Smooth muscle cell (in vitro differentiated cells): ENCODE measurements around the gene OIT3. TPM values are rescaled to one million over a fixed set of nuclear protein-coding genes. Genes with fewer than 3 reads are reported as not detected.

ENCODE experiments used
- DNase-seq: peaks from one replicate; lab custom pipeline; 2025; ENCODE audit not compliant: unreplicated experiment; lab: John Stamatoyannopoulos, UW
- H2AFZ ChIP-seq: fragments of 200-600 bp; sonication (generic); 2 replicates; pipeline ENCODE4 v1.6.0; 2016; ENCODE audit warnings: antibody characterized with exemption, low read depth, mild to moderate bottlenecking
- H3F3A ChIP-seq: fragments of 200-600 bp; sonication (generic); 2 replicates; pipeline ENCODE4 v1.6.0; 2017; ENCODE audit warnings: antibody characterized with exemption, low read depth
- H3K27ac ChIP-seq: fragments of 200-600 bp; sonication (generic); 2 replicates; pipeline ENCODE4 v1.5.1; 2016; ENCODE audit warnings: low read depth, mild to moderate bottlenecking
- H3K27me3 ChIP-seq: fragments of 200-600 bp; sonication (generic); 2 replicates; pipeline ENCODE4 v1.6.1; 2016; ENCODE audit warnings: low read depth, mild to moderate bottlenecking
- H3K36me3 ChIP-seq: fragments of 200-600 bp; sonication (generic); 2 replicates; pipeline ENCODE4 v1.5.1; 2016; ENCODE audit warnings: low read depth
- H3K4me1 ChIP-seq: fragments of 200-600 bp; sonication (generic); 2 replicates; pipeline ENCODE4 v1.5.1; 2016; ENCODE audit warnings: low read depth
- H3K4me2 ChIP-seq: fragments of 200-600 bp; sonication (generic); 2 replicates; pipeline ENCODE4 v1.6.0; 2016; ENCODE audit warnings: mild to moderate bottlenecking
- H3K4me3 ChIP-seq: fragments of 200-600 bp; sonication (generic); 2 replicates; pipeline ENCODE4 v1.5.1; 2016; ENCODE audit warnings: mild to moderate bottlenecking
- H3K79me2 ChIP-seq: fragments of 200-600 bp; sonication (generic); 2 replicates; pipeline ENCODE4 v1.6.0; 2016; ENCODE audit warnings: low read depth, mild to moderate bottlenecking
- H3K9ac ChIP-seq: fragments of 200-600 bp; sonication (generic); 2 replicates; pipeline ENCODE4 v1.6.0; 2016; ENCODE audit warnings: low read depth
- H3K9me3 ChIP-seq: fragments of 200-600 bp; sonication (generic); replicated peaks from 2 replicates; pipeline ENCODE4 v1.5.1; 2016; ENCODE audit warnings: low read depth
- H4K20me1 ChIP-seq: fragments of 200-600 bp; sonication (generic); 2 replicates; pipeline ENCODE4 v1.6.0; 2016; ENCODE audit warnings: low read depth
- WGBS: methylation state at CpG from one replicate; pipeline ENCODE4 v1.1.7; 2016; ENCODE audit warnings: low lambda C conversion rate; 5-methylcytosine and 5-hydroxymethylcytosine counted together
- polyA plus RNA-seq: library from polyadenylated mRNA; unstranded; fragments of >200 nt; fragmentation: Nextera tagmentation; extraction: Ambion mirVana; gene quantifications from 2 replicates; pipeline ENCODE4 v1.2.1, GENCODE V29; 2016
- total RNA-seq: library from RNA; depleted of rRNA; stranded (reverse); fragments of >200 nt; gene quantifications from 2 replicates; pipeline ENCODE4 v1.2.3, GENCODE V29; 2014
- TF ChIP-seq, protein P1 (sequence below): fragments of 200-600 bp; sonication (generic); IDR thresholded peaks from 2 replicates; pipeline ENCODE4 v1.5.1; 2017; ENCODE audit warnings: borderline replicate concordance, mild to moderate bottlenecking, antibody characterized with exemption; ENCODE audit not compliant: insufficient read depth, poor library complexity, severe bottlenecking

The OIT3 gene
- total and polyA plus RNA-seq, 2 experiments from 2014 or later, result 0.08 TPM; not detected in 1

DNA sequence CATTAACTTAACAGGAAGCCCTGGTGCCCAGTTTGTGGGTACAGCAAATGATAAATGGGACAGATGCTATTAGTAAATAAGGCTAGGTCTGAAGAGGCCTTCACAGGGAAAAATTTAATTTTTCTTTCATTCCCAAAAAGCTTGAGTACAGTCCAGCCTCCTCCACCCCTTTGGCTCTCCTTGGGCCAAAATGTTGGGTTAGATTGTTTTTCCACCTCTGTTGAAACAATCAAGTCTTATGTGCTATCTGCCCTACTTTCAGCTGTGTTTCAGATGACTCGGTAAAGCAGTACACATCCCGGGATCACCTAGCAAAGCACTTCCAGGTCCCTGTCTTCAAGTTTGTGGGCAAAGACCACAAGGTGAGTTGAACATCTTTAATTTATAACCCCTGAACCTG is 36.7 kb downstream of the OIT3 start:
- Histone ChIP-seq H3F3A (no peaks in the 10 kb centered on the region), H3K4me3 (no peak overlapping the region), H3K9me3 (no peaks in the 10 kb centered on the region), H3K27ac (no peak overlapping the region), H3K4me2 (no peak overlapping the region), H2AFZ (no peak overlapping the region), H3K4me1 (no peaks in the 10 kb centered on the region), H4K20me1 (no peaks in the 10 kb centered on the region), H3K9ac (no peak overlapping the region), H3K36me3 (no peaks in the 10 kb centered on the region), H3K79me2 (no peaks in the 10 kb centered on the region), H3K27me3 (no peaks in the 10 kb centered on the region)
- WGBS, result 93% methylated on average over 2 of the region's 2 CpGs
- TF ChIP-seq, protein P1, sequence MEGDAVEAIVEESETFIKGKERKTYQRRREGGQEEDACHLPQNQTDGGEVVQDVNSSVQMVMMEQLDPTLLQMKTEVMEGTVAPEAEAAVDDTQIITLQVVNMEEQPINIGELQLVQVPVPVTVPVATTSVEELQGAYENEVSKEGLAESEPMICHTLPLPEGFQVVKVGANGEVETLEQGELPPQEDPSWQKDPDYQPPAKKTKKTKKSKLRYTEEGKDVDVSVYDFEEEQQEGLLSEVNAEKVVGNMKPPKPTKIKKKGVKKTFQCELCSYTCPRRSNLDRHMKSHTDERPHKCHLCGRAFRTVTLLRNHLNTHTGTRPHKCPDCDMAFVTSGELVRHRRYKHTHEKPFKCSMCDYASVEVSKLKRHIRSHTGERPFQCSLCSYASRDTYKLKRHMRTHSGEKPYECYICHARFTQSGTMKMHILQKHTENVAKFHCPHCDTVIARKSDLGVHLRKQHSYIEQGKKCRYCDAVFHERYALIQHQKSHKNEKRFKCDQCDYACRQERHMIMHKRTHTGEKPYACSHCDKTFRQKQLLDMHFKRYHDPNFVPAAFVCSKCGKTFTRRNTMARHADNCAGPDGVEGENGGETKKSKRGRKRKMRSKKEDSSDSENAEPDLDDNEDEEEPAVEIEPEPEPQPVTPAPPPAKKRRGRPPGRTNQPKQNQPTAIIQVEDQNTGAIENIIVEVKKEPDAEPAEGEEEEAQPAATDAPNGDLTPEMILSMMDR, result no peak
- DNase-seq, result no peak

DNA sequence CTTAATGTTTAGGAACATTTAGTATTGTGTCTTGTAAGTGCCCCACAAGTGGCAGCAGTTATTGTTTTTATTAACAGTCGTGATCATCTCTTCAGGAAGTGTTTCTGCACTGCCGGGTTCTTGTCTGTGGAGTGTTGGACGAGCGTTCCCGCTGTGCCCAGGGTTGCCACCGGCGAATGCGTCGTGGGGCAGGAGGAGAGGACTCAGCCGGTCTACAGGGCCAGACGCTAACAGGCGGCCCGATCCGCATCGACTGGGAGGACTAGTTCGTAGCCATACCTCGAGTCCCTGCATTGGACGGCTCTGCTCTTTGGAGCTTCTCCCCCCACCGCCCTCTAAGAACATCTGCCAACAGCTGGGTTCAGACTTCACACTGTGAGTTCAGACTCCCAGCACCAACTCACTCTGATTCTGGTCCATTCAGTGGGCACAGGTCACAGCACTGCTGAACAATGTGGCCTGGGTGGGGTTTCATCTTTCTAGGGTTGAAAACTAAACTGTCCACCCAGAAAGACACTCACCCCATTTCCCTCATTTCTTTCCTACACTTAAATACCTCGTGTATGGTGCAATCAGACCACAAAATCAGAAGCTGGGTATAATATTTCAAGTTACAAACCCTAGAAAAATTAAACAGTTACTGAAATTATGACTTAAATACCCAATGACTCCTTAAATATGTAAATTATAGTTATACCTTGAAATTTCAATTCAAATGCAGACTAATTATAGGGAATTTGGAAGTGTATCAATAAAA is 38.9 kb downstream of the OIT3 start:
- Histone ChIP-seq H3K27ac (no peak overlapping the region), H3K9ac (no peak overlapping the region), H3K36me3 (no peaks in the 10 kb centered on the region), H3K4me3 (no peak overlapping the region), H4K20me1 (no peaks in the 10 kb centered on the region), H3K9me3 (no peaks in the 10 kb centered on the region), H3K4me1 (no peaks in the 10 kb centered on the region), H3K79me2 (no peaks in the 10 kb centered on the region), H3K4me2 (no peak overlapping the region), H3K27me3 (no peaks in the 10 kb centered on the region), H3F3A (no peaks in the 10 kb centered on the region), H2AFZ (no peak overlapping the region)
- TF ChIP-seq, protein P1, result no peak
- 92% methylated on average over 18 of the region's 20 CpGs for WGBS
- no peak for DNase-seq

DNA sequence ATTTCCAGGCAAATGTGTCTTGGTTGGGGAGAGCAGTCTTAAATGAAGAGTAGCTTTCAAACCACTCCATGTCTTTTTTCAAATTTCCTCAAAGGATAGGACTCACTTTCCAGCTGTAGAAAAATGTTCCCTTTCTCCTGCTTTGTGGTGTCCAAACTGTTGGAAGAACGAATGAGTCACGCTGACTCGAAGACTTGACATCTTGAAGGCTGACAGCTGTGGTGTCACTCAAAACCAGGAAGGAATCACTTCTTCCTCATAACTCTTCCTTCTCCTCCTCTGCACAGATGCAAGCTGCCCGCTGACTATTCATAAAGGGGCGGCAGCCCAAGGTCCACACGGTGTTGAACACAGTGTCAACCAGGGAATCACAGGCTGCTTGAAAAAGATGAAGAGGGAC is 41.8 kb downstream of the OIT3 start:
- no peak overlapping the region for H3K9ac ChIP-seq
- H3F3A ChIP-seq, result no peaks in the 10 kb centered on the region
- H3K27ac ChIP-seq, result no peak overlapping the region
- H3K9me3 ChIP-seq, result no peaks in the 10 kb centered on the region
- H3K79me2 ChIP-seq, result no peaks in the 10 kb centered on the region
- WGBS, result 93% methylated on average over 6 of the region's 6 CpGs
- no peaks in the 10 kb centered on the region for H4K20me1 ChIP-seq
- no peak overlapping the region for H3K4me3 ChIP-seq
- no peak for DNase-seq
- no peak overlapping the region for H2AFZ ChIP-seq
- TF ChIP-seq, protein P1, result no peak
- no peaks in the 10 kb centered on the region for H3K4me1 ChIP-seq
- H3K27me3 ChIP-seq, result no peaks in the 10 kb centered on the region
- no peak overlapping the region for H3K4me2 ChIP-seq
- no peaks in the 10 kb centered on the region for H3K36me3 ChIP-seq
